Vagina (tissue), 2 donors: ENCODE data around the gene PCARE. TPM values are rescaled to one million over a fixed set of nuclear protein-coding genes. Genes with fewer than 3 reads are reported as not detected.

Source experiments
- DNase-seq, 2 donors: peaks; one replicate each; pipeline ENCODE4 v3.0.0-alpha.2; 2017; ENCODE audit errors: extremely low spot score in 2 of 2
- H3K27ac ChIP-seq: fragments of 200-600 bp; sonication (generic); one replicate; pipeline ENCODE4 v1.5.1; 2019
- H3K27me3 ChIP-seq: fragments of 200-600 bp; sonication (generic); one replicate; pipeline ENCODE4 v1.5.1; 2019
- H3K36me3 ChIP-seq, 2 donors: fragments of 200-600 bp; sonication (generic); one replicate each; pipeline ENCODE4 v1.5.1; 2017 to 2019
- H3K4me1 ChIP-seq: fragments of 200-600 bp; sonication (generic); one replicate; pipeline ENCODE4 v1.5.1; 2019
- H3K4me3 ChIP-seq, 2 donors: fragments of 200-600 bp; sonication (generic); 1 replicate in 1 of 2; 2 replicates in 1 of 2; pipeline ENCODE4 v1.5.1; 2016 to 2019
- H3K9me3 ChIP-seq: fragments of 200-600 bp; sonication (generic); one replicate; pipeline ENCODE4 v1.5.1; 2019
- CTCF ChIP-seq, 3 experiments: fragments of 450-650 bp in 2 of 3; fragments of 200-600 bp in 1 of 3; sonication (generic) in 1 of 3; IDR thresholded peaks; one replicate each; pipeline ENCODE4 v1.5.1; 2017 to 2019; ENCODE audit warnings: antibody characterized with exemption in 3 of 3, mild to moderate bottlenecking in 2 of 3, moderate library complexity in 2 of 3
- POLR2A ChIP-seq, 2 donors: fragments of 450-650 bp; IDR thresholded peaks; one replicate each; pipeline ENCODE4 v1.6.1; 2017; ENCODE audit warnings: antibody characterized with exemption in 2 of 2, mild to moderate bottlenecking in 2 of 2, moderate library complexity in 2 of 2
- POLR2AphosphoS5 ChIP-seq, 2 donors: sonication (generic); formaldehyde crosslinking; IDR thresholded peaks; one replicate each; pipeline ENCODE4 v1.9.0; 2017; ENCODE audit warnings: antibody characterized with exemption in 2 of 2, mild to moderate bottlenecking in 2 of 2, low read depth in 1 of 2; ENCODE audit not compliant: insufficient read depth in 1 of 2
- intact Hi-C: fragments of 100-400 bp; cut with DNase I; formaldehyde crosslinking; loops from one replicate; pipeline ENCODE4 v1.15.1; 2023
- total RNA-seq: library from RNA; depleted of rRNA; stranded (reverse); fragments of >200 nt; gene quantifications from one replicate; pipeline ENCODE4 v1.2.3, GENCODE V29; 2016

Gene PCARE
- total RNA-seq, 1 donor from 2014 or later = not detected

GRCh38 chr2:29035016-29035745, 39.1 kb downstream of the PCARE start:
- Histone ChIP-seq H3K4me1 (no peaks in the 10 kb centered on the region), H3K27me3 (no peaks in the 10 kb centered on the region), H3K27ac (no peak overlapping the region), H3K9me3 (no peaks in the 10 kb centered on the region), H3K36me3 (no peaks in the 10 kb centered on the region), H3K4me3 (no peak overlapping the region)
- TF ChIP-seq POLR2A (IDR thresholded peaks at IDR 0.05) = no peak
- intact Hi-C loops = no loop called here
- DNase-seq = no peak

- H3K4me3 ChIP-seq = no peak overlapping the region
- H3K9me3 ChIP-seq = no peaks in the 10 kb centered on the region
- no peak for DNase-seq
- H3K4me1 ChIP-seq = no peaks in the 10 kb centered on the region
- no peak for TF ChIP-seq CTCF (IDR thresholded peaks at IDR 0.05)
- no peak for TF ChIP-seq POLR2AphosphoS5 (IDR thresholded peaks at IDR 0.05; ENCODE audit: insufficient read depth in 1 of 2, low read depth in 1 of 2)
- TF ChIP-seq POLR2A (IDR thresholded peaks at IDR 0.05) = no peak
- H3K27me3 ChIP-seq = no peaks in the 10 kb centered on the region
- no peaks in the 10 kb centered on the region for H3K36me3 ChIP-seq
- no peak overlapping the region for H3K27ac ChIP-seq
- intact Hi-C loops = no loop called here
Measured at GRCh38 chr2:29033656-29034055, 40.7 kb downstream of the PCARE start.

GRCh38 chr2:29033172-29033571, 41.2 kb downstream of the PCARE start:
- Histone ChIP-seq H3K27ac (no peak overlapping the region), H3K4me3 (no peak overlapping the region), H3K9me3 (no peaks in the 10 kb centered on the region), H3K36me3 (no peaks in the 10 kb centered on the region), H3K4me1 (no peaks in the 10 kb centered on the region), H3K27me3 (no peaks in the 10 kb centered on the region)
- TF ChIP-seq POLR2AphosphoS5 (IDR thresholded peaks at IDR 0.05; ENCODE audit: insufficient read depth in 1 of 2, low read depth in 1 of 2) = no peak
- TF ChIP-seq CTCF (IDR thresholded peaks at IDR 0.05) = no peak
- no peak for TF ChIP-seq POLR2A (IDR thresholded peaks at IDR 0.05)
- intact Hi-C loops = no loop called here
- no peak for DNase-seq

GRCh38 chr2:29032189-29032588, 42.1 kb downstream of the PCARE start:
- no peaks in the 10 kb centered on the region for H3K27me3 ChIP-seq
- H3K4me3 ChIP-seq = no peak overlapping the region
- H3K27ac ChIP-seq = no peak overlapping the region
- H3K9me3 ChIP-seq = no peaks in the 10 kb centered on the region
- no peaks in the 10 kb centered on the region for H3K36me3 ChIP-seq
- no peak for DNase-seq
- TF ChIP-seq POLR2A (IDR thresholded peaks at IDR 0.05) (no peak), POLR2AphosphoS5 (IDR thresholded peaks at IDR 0.05; ENCODE audit: insufficient read depth in 1 of 2, low read depth in 1 of 2) (no peak), CTCF (IDR thresholded peaks at IDR 0.05) (no peak)
- intact Hi-C loops = no loop called here
- no peaks in the 10 kb centered on the region for H3K4me1 ChIP-seq

- Histone ChIP-seq H3K27ac (no peak overlapping the region), H3K27me3 (no peaks in the 10 kb centered on the region), H3K4me3 (no peak overlapping the region), H3K36me3 (no peaks in the 10 kb centered on the region), H3K9me3 (no peaks in the 10 kb centered on the region), H3K4me1 (no peaks in the 10 kb centered on the region)
- DNase-seq = no peak
- TF ChIP-seq POLR2A (IDR thresholded peaks at IDR 0.05) = no peak
- no peak for TF ChIP-seq CTCF (IDR thresholded peaks at IDR 0.05)
- TF ChIP-seq POLR2AphosphoS5 (IDR thresholded peaks at IDR 0.05; ENCODE audit: insufficient read depth in 1 of 2, low read depth in 1 of 2) = no peak
- intact Hi-C loops = no loop called here
Measured at GRCh38 chr2:29031046-29031445, 43.3 kb downstream of the PCARE start.
